ENCODE data around the gene OPRL1.
A peak's percentile ranks its signal among the peaks of the same experiment; 100 is the strongest.
"Not testable (repeated sequence)": the region's sequence is repeated elsewhere in the genome, so short reads cannot be mapped to it uniquely, and the experiment has no call there.

The OPRL1 gene

DNA sequence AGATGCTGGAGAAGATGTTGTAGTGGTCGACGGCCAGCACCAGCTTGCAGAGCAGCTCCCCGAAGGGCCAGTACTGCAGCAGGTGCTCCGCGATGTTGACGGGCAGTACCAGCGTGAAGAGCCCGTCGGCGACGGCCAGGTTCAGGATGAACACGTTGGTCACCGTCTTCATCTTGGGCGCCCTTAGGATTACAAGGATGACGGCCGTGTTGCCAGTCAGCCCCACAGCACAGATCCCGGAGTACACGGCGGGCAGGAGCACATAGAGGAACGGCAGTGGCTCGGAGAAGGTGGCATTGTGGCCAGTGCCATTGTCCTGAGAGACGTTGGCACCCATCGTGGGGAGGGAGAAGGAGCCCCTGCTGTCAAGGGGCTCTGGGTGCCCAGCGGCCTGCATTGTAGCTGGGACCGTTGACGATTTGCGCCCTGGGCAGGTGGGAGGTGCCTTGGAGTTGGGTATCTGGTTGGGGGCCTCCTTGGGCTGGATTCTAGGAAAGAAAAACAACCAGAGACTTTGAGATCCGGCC lies 26.6 kb downstream of the OPRL1 start:
- DNase-seq, result peak; percentile 2

GRCh38 chr20:64106981-64107735 lies 27.3 kb downstream of the OPRL1 start, which contains the start of gene NPBWR2:
Gene NPBWR2, minus strand, starts transcription at chr20:64107565. Its CDS starts 734 bp downstream, at chr20:64106831.
- DNase-seq, result peak; percentile 43

GRCh38 chr20:64107736-64108457 lies 28.0 kb downstream of the OPRL1 start:
- DNase-seq, result peak; percentile 55

DNA sequence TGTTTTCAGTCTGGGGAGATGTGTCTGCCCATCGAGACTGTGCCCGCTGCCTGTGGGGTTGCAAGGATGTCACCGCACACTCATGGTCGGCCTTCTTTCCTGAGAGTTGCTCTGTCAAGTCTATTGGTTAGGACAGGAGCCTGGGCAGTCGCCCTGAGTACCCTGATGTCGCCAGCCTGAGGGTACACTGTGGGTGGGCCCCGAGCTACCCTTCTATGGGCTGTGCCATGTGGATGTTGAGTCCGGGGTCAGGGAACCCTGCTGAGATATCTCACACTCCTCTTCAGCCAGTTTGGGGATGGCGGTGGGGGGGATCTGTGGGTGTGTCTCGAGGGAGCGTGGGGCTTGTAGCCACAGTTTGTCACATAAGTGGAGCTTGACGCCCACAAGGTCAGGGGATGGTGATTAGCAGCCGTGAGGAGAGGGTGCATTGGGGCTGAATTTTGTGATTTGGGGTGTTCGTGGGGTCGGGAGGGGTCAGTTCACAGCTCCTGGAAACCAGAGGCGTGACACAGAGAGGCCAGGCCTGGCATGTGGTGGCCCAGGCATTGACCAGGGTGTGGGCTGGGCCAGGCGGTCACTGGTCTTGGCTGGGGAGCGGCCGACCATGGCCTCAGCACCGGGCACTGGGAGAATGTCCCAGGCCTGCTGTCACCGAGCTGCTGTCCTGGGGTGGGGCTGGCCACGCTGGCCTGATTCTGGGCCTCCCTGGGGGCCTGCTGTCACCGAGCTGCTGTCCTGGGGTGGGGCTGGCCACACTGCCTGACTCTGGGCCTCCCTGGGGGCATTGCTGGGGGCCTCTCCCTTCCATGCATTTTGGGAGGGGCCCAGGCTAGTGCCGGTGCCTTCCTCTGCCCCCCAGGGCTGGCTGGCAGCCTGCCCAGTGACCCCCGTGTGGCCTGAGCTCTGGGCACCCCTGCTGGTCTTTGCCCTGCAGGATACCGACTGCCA lies 29.1 kb downstream of the OPRL1 start:
- peak; percentile 2 for DNase-seq

DNA sequence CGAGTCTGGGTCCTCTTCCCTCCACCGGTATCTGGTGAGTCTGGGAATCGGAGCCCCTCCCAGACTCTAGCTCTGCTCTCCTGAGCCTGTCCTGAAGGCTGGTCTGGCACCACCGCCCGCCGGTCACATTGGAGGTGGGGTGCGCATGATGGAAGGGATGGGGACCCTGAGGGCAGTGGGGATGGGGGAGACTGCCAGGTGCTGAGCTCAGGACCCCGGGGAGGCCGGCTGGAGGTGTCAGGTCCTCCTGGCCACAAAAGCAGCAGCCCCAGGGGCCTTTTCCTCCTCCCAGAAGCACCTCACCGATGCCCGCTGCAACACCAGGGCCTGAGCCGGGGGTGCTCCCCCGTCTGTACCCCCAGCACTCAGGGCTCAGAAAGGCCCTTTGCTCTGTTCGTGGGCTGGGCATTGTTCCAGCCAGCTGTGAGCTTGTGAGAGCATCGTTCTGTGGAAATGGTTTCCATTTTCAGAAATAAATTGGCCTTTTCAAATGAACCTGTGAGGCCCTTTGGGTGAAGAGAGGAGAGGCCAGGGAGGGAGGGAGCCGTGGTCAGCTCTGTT lies 30.0 kb downstream of the OPRL1 start:
- peak; percentile 15 for DNase-seq

DNA sequence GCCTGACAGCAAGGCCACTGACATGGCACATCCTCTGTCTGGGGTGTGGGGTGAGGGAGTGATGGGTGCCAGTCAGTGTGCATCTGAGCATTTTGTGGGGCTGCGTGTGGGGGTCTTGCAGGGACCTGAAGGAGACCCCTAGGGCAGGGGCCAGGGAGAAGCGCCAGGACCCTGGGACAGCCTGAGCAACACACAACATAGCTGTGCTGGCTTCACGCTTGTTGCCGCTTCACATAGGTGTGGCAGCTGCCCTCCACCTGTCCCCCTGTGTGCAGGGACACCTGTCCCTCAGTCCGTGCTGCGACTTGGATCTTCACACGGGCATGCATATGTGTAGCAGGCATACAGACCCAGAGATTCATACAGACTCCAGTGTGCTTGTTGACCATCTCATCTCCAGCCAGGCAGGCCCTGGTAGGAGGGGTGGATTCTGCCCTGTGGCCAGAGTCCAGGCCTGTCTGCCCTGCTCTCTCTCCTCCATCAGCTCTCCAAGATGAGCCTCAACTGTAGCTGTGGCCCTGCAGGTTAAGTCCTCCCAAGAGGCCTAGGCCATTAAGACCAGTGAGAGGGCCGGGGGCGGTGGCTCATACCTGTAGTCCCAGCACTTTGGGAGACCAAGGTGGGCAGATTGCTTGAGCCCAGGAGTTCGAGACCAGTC lies 30.7 kb downstream of the OPRL1 start:
- DNase-seq, result no peak

- DNase-seq, result no peak
These were observed 32.2 kb downstream of the OPRL1 start for GRCh38 chr20:64111841-64112641.

DNA sequence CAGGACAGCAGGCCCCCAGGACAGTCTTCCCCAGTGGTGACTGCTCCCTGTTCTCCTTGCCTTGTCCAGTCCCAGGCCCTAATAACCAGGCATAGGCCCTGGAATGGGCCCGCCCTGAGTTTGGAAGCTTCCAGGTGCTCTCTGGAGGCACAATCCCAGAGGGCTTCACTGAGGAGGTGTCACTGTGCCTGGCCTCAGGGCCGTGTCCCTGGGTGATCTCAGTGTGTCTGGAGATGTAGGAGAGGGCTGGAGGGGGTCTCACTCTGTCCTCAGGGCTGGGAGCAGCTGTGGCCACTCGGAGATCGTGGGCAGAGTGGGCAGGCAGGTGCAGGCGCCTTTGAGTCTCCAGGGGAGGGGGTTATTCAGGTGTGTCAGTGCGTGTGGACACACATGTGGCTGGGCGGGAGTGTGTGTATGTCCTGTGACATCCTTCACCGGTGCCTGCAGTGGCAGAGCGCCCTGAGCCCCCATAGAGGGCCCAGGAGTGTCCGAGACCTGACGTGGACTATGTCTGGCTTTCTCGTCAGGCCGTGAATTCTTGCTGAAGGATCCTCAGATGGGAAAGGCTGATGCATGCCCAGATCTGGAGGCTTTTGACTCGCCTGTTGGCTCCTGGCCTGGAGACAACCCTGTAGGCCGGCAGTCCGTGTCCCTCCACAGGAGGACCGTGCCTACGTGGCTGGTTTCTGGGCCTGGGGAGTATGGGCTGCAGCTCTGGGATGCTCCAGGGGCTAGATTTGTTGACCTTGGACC lies 33.0 kb downstream of the OPRL1 start:
- DNase-seq, result no peak

DNA sequence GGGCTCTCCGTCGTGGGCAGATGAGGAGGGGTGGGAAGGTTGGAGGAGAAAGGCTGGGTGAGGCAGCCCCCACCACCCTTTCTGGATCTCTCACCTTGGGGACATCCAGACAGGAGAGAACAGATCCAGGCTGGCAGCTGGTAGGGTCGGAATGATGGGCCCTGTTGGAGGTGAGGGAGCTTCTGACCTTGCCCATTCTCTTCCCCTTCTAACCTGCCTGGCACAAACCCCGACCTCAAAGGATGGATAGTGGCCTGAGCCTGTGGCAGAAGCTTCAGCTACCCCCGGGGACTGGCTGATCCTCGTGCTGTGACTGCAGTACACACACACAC lies 33.5 kb downstream of the OPRL1 start:
- DNase-seq, result no peak

- no peak for DNase-seq
These were observed 34.0 kb downstream of the OPRL1 start for GRCh38 chr20:64113796-64114355.

DNA sequence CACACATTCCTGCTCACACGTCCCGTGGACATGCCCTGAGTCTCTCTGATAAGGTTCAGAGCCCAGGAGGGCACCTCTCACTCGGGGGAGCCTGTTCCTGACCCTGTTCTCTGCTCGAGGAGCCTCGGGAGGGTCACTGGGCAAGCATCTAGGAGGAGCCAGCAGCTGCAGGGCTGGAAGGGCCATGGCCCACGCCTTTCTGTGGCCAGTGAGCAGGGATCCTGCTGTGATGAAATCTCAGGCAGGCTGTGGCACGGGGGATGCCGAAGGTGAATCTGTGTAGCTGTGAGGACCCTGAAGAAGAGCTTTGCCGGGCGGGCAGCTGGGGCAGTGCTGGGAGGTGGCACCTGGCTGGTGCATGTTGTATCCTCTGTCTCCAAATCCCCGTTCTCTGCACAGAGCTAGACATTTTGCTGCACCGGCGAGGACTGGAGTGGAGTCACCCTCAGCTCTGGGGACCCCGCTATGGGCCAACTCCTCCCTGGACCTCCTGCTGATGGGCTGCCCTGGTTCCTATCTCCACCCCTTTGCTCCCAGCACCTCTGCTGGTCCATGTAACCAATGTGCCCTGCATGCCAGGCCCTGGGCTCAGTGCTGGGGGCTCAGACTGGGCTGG lies 34.6 kb downstream of the OPRL1 start:
- DNase-seq, result no peak

GRCh38 chr20:64115171-64115911 lies 35.5 kb downstream of the OPRL1 start:
- no peak for DNase-seq

DNA sequence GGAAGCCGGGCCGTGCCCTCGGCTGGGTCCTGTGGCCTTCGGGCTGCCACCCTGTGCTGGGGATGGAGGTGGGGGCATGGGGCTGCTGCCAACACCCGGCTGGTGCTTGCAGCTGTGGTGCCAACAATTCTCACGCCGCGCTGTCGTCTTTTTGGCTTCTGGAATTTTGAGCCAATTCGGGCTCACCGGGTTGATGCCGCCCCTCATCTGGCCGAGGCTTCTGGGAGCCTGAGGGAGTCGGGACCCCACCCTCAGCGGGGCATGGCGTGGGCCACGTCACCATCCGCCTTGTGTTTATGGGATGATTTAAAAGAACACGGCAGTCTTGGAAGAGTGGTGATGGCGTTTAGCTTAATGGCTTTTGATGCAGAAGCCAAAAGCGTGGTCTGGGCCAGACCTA lies 36.1 kb downstream of the OPRL1 start:
- DNase-seq, result no peak

DNA sequence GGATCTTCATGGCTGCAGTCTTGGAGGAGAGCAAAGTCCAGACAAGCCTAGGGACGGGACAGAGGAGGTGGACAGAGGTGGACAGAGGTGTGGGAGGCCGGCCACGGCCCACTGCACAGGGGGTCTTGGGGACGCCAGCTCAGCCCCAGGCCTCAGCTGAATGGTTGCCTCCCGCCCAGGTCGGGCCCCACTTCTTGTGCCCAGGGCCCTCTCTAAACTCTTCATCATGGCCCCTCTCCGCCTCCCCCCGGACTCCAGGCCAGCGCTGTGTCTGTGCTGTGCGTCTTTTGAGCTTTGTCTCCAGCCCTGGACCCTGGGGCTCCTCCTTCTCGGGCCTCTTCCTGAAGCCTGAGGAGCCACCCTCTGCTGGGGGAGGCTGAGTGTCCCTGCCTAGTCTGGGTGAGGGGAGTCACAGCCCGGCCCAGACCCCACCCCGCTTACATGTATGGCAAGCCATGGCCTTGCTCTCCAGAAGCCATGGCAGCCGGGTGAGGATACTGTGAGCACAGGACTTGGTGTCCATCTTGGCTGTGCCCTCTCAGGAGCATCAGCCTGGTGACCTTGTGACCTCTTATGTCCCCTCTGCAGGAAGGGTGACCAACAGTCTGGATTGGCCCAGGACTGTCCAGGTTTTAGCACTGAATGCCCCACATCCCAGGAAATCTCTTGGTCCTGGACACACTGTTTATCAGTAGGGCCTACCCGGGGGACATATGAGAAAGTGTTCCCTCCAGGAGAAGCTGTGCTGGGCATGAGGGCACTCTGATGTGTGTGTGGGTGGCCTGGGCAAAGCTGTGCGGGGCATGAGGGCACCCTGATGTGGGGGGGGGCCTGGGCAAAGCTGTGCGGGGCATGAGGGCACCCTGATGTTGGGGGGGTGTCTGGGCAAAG lies 36.9 kb downstream of the OPRL1 start:
- no peak for DNase-seq

DNA sequence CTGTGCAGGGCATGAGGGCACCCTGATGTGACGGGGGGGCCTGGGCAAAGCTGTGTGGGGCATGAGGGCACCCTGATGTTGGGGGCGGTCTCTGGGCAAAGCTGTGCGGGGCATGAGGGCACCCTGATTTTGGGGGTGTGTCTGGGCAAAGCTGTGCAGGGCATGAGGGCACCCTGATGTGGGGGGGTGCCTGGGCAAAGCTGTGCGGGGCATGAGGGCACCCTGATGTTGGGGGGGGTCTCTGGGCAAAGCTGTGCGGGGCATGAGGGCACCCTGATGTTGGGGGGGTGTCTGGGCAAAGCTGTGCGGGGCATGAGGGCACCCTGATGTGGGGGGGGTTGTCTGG lies 37.5 kb downstream of the OPRL1 start:
- DNase-seq, result not testable (repeated sequence)

DNA sequence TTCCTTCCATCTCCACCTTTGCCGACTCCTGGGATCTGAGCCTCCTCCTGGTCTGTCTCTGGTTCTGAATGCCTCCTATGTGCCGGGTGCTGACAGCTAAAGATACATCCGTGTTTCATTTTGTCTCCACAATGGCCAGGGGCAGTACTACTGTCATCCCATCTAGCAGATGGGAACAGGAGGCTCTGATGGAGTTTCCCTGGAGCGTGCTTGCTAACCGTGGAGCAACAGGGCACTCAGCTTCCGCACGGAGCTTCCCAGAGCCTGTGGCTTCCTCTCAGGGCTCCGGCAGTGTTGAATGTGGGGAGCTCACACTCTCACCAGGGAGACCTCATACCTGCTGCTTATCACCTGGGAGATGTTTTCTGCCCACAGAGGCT lies 39.4 kb downstream of the OPRL1 start:
- no peak for DNase-seq

DNA sequence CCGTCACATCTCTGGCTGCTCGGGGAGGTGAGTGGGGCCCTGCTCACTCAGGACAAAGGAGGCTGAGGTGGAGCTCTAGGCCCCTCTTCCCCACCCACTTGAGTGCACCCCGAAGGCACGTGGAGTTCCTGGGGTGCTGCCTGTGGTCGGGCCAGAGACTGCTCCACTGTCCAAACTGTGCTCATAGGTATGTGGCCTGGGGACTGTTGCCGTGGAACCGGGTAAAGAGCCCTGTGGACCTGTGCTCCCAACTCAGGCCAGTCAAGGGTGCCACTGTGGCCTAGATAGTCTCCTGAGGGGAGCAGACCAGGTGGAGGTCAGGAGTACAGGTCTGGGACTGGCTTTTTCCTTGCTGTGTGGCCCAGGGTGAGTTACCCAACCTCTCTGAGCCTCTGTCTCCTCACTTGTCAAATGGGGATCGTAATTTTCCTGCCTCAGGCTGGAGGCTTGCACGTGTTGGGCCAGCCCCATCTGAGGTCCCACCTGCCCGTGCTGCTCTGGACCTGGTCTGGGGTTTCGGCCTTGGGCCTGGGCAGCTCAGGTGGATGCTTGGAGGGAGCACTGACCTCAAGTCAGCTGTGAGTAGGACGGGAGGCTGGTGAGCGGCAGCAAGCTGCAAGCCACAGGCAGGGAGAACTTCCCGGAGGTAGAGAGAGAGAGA lies 39.9 kb downstream of the OPRL1 start:
- DNase-seq, result no peak

- DNase-seq, result no peak
These were observed 41.7 kb downstream of the OPRL1 start for GRCh38 chr20:64121586-64121985.

Data from RPMI8226 (cell line).